Measurements from ENCODE around the gene TRIM3. TPM values are rescaled to one million over a fixed set of nuclear protein-coding genes. Genes with fewer than 3 reads are reported as not detected.
A peak's percentile ranks its signal among the peaks of the same experiment; 100 is the strongest.

TRIM3 gene
- total RNA-seq, 1 donor from 2014 or later = 13.7 TPM

- H3K36me3 ChIP-seq (ENCODE audit: control insufficient read depth, insufficient read depth, low read length) = no peaks in the 10 kb centered on the region
- no peak for DNase-seq (ENCODE audit: low read depth)
- H3K4me3 ChIP-seq (ENCODE audit: low read depth, low read length) = no peak overlapping the region
- TF ChIP-seq CTCF (IDR thresholded peaks at IDR 0.05; ENCODE audit: insufficient read depth, low read length, poor library complexity, severe bottlenecking) = no peak
- no peaks in the 10 kb centered on the region for H3K27me3 ChIP-seq (ENCODE audit: control insufficient read depth, insufficient read depth, low read length)
These were observed 18.7 kb downstream of the TRIM3 start for GRCh38 chr11:6455070-6455469.

DNA sequence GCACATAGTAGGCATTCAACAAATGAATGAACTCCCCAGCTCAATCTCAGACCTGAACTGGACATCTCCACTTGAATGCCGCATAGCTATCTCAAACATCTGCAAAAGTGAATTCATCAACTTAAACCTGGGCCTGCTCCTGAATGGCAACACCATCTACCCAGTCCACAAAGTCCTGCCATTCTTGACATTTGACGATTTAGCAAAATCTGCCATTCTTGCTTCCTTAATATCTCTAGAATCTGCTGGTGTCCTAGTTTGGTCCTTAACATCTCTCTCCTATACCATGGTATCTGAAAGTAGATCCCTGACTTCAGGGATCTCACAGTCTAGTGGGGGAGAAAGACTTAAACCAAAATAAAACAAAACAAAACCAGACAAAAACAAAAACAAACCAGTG, 20.6 kb downstream of the TRIM3 start:
- Histone ChIP-seq H3K36me3 (ENCODE audit: control insufficient read depth, insufficient read depth, low read length) (no peaks in the 10 kb centered on the region), H3K27me3 (ENCODE audit: control insufficient read depth, insufficient read depth, low read length) (no peaks in the 10 kb centered on the region)

GRCh38 chr11:6452219-6452618, 21.5 kb downstream of the TRIM3 start:
- H3K27me3 ChIP-seq (ENCODE audit: control insufficient read depth, insufficient read depth, low read length) = no peaks in the 10 kb centered on the region
- H3K36me3 ChIP-seq (ENCODE audit: control insufficient read depth, insufficient read depth, low read length) = no peaks in the 10 kb centered on the region
- no peak for TF ChIP-seq CTCF (IDR thresholded peaks at IDR 0.05; ENCODE audit: insufficient read depth, low read length, poor library complexity, severe bottlenecking)
- H3K4me3 ChIP-seq (ENCODE audit: low read depth, low read length) = no peak overlapping the region
- no peak for DNase-seq (ENCODE audit: low read depth)

More for the DNA sequence above, 20.6 kb downstream of the TRIM3 start:
- no peak for TF ChIP-seq CTCF (IDR thresholded peaks at IDR 0.05; ENCODE audit: insufficient read depth, low read length, poor library complexity, severe bottlenecking)
- DNase-seq (ENCODE audit: low read depth) = no peak
- no peak overlapping the region for H3K4me3 ChIP-seq (ENCODE audit: low read depth, low read length)

DNA sequence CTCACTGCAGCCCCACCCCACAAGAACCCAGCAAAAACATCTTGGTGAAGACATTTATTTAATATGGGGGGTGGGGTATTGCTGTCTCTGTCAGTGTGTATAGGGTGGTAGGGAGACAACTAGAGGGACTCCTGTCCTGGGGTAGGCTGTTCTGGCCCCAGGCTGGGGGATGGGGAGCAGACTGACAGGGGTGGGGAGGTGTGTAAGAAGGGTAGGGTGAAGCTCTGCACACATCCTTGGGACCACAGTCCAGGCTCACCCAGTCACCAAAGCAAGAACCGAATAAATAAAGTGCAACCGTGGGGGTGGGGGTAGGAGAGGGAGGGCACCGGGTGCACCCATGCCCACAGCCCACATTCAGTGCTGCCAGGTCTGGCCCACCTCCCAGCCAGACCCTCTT, 25.2 kb downstream of the TRIM3 start:
- H3K4me3 ChIP-seq (ENCODE audit: low read depth, low read length) = no peak overlapping the region
- DNase-seq (ENCODE audit: low read depth) = no peak
- TF ChIP-seq CTCF (IDR thresholded peaks at IDR 0.05; ENCODE audit: insufficient read depth, low read length, poor library complexity, severe bottlenecking) = no peak
- H3K27me3 ChIP-seq (ENCODE audit: control insufficient read depth, insufficient read depth, low read length) = no peaks in the 10 kb centered on the region
- H3K36me3 ChIP-seq (ENCODE audit: control insufficient read depth, insufficient read depth, low read length) = no peaks in the 10 kb centered on the region

DNA sequence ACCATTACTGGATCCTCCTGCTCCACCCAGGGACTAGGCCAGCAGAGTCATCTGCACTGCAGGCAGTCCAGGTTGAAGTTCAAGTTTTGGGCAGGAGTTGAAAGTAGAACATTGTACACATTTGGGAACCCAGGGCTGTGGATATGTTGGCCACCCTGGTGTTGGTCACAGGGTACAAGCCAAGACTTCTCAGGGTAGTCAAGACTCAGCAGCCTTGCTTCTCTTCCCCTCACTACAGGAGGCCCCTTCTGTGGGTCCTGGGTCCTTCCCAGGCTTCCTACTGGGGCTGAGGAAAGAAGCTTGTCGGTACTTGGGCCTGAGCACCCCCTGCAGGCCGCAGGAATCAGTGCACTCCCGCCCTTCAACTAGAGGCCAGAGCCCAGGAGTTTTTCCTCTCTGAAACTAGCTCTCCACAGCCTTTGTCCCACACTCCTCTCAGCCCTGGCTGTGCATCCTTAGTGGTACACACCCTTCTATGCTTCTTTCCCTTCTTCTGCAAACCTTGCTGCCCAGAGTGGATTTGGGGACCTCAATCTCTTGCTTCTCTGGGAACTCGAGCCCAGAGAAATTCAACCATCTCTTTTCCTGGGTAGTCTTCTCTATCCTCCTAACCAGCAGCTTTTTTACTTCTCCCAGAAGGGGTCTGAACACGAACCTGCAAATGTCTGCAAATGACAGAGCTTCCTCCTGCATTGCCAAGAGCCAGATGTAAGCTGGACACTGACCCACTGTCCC, 30.3 kb downstream of the TRIM3 start:
- no peaks in the 10 kb centered on the region for H3K36me3 ChIP-seq (ENCODE audit: control insufficient read depth, insufficient read depth, low read length)
- H3K4me3 ChIP-seq (ENCODE audit: low read depth, low read length) = no peak overlapping the region
- no peaks in the 10 kb centered on the region for H3K27me3 ChIP-seq (ENCODE audit: control insufficient read depth, insufficient read depth, low read length)
- TF ChIP-seq CTCF (IDR thresholded peaks at IDR 0.05; ENCODE audit: insufficient read depth, low read length, poor library complexity, severe bottlenecking) = peak; percentile 90
- no peak for DNase-seq (ENCODE audit: low read depth)

DNA sequence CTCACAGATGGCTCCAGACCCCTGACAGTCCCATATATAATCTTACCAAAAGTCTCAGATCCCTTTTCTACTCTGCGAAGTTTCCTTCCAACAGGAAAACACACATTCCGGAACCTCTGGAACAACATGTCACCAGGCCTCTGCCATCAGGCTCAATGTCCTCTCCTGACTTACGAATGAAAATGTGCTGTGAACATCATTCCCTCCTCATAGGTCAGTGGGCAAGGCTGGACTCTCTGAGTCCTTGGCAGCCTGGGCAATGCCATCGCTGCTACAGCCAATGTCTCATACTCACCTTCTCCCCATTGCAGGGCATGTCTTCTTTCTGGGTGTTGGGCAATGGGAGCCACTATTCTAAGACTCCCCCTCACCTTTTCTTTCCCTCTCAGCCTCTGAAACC, 31.3 kb downstream of the TRIM3 start:
- DNase-seq (ENCODE audit: low read depth) = no peak
- no peak for TF ChIP-seq CTCF (IDR thresholded peaks at IDR 0.05; ENCODE audit: insufficient read depth, low read length, poor library complexity, severe bottlenecking)
- no peak overlapping the region for H3K4me3 ChIP-seq (ENCODE audit: low read depth, low read length)
- no peaks in the 10 kb centered on the region for H3K36me3 ChIP-seq (ENCODE audit: control insufficient read depth, insufficient read depth, low read length)
- no peaks in the 10 kb centered on the region for H3K27me3 ChIP-seq (ENCODE audit: control insufficient read depth, insufficient read depth, low read length)

Data from kidney epithelial cell (primary cell).